NCI-H2171 (cell line): ENCODE measurements around the gene ALK.

Experiments
- DNase-seq: peaks from one replicate; lab custom pipeline; 2025; lab: John Stamatoyannopoulos, UW

ALK gene

GRCh38 chr2:29655391-29656086 lies 265.8 kb downstream of the ALK start:
- peak; percentile 21 for DNase-seq

DNA sequence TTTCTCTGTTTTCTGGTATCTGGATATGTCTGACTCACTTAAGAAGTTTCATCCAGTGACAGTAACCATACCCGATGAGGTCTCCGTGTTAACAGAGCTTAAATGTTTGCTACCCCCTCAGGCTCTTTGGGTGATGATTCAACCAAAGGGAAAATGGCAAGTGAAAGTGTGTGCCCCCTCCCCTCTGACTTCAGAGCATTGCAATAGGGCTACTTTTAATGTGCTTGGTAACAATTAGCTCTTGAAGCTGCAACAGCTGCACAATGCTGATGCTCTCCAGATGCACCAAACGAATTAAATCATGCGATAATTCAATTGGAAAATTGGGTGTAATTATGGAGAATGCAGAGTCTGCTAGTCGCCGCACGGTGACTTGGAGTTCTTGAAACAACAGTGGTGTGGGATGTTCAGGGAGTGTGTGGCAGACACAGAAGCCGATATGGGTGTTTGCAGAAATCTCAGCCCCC lies 270.7 kb downstream of the ALK start:
- DNase-seq = peak; percentile 9

GRCh38 chr2:29644949-29645348 lies 276.4 kb downstream of the ALK start:
- no peak for DNase-seq

- DNase-seq = no peak
Observed at GRCh38 chr2:29643196-29643595, 278.2 kb downstream of the ALK start.

DNA sequence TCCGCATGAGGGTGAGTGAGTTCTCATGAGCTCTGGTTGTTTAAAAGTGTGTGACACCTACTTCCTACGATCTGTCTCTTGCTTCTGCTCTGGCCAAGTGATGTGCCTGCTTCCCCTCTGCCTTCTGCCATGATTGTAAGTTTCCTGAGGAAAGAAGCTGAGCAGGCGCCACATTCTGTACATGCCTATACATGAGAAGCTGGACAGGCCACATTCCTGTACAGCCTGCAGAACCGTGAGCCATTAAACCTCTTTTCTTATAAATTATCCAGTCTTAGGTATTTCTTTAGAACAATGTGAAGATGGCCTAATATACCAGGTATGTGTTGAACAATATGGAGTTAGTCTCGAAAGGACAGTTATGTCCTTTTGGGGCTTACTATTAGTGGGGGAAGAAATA lies 281.0 kb downstream of the ALK start:
- DNase-seq = no peak

GRCh38 chr2:29638641-29639040 lies 282.7 kb downstream of the ALK start:
- no peak for DNase-seq

- no peak for DNase-seq
Observed at GRCh38 chr2:29634916-29635315, 286.5 kb downstream of the ALK start.

GRCh38 chr2:29632018-29632417 lies 289.4 kb downstream of the ALK start:
- no peak for DNase-seq

GRCh38 chr2:29629495-29629894 lies 291.9 kb downstream of the ALK start:
- DNase-seq = no peak

GRCh38 chr2:29628862-29629261 lies 292.5 kb downstream of the ALK start:
- no peak for DNase-seq

DNA sequence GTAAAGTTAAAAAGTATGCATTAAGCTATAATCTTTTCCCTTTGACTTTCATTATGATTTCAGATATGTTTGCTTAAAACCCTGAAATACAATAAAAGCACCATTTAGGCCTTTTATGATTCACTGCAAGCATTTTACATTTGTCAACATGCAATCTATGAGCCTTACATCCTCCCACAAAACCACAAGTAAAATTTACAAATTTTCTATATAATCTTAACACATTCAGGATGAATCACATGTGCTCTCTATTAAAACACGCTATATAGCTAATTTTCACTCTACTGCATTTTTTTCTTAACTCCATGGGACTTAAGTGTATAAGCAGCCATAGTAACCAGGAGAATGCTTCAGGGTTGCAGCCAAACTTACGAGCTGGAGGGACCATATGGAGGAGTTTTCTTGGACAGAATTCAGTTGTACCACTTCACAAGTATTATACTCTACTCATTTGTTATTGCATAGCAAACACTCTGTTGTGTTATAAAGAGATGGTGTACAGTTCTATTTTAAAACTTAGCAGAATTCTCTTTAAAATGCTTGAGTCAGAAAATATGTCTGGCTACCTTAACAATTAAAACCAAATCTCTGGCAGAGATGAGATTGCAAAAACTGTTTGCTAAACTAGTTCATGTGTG lies 293.2 kb downstream of the ALK start:
- DNase-seq = no peak

DNA sequence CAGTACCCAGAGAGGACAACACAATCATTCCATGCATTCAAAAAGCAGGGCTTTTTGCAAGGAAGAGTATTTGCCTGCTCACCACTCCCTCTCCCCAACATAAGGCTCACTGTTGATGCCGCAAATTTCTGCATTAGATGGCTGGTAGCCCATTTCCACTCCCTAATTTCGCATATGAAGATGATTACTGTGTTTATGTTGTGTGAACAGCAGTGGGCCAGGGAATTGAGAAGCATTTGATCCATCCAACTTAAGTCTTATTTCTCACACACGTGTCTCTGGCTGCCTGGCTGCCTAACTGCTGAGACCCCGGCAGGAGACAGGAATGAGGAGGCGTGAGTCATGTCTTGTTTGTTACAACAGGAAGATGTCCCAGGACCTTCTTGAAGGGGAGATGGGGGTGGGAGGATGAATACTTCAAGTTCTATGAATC lies 294.1 kb downstream of the ALK start:
- DNase-seq = no peak

DNA sequence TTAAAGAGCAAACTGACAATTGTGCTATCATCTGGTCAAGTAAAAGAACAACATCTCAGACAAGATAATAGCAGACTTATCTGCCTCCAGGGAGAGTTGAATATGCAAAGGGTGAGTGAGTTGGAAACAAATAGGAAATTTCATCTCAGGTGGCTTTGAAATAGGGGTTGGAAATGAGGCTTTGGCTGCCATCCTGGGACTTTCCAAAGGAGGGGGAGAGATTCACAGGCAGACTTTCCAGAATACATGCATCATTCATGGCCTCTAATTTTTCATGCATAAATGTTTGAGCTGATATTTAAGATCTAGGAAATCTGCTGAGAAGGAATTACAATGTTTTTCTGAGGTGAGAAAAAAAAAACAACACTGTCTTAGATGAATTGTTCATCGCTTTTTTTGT lies 300.5 kb downstream of the ALK start:
- no peak for DNase-seq

GRCh38 chr2:29619689-29620088 lies 301.7 kb downstream of the ALK start:
- no peak for DNase-seq

DNA sequence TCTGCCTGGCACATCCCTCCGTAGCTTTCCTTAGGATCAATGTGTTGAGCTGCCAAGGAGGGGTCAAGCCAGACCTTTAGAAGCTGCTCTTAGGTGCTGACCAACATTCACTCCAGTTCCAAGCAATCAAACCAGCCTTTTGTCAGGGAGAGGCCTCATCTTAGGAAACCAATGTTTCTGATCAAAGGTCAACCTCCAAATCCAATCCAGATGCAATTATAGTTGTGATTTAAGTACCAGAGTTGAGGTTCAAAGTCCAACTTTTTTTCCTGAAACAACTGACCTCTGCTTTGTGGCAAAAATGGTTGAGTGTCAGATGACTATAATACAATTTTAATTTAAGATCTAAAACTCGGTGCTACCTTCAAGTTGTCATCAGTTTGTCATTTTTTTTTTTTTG lies 303.4 kb downstream of the ALK start:
- DNase-seq = no peak

- no peak for DNase-seq
Observed at GRCh38 chr2:29617351-29617750, 304.0 kb downstream of the ALK start.

DNA sequence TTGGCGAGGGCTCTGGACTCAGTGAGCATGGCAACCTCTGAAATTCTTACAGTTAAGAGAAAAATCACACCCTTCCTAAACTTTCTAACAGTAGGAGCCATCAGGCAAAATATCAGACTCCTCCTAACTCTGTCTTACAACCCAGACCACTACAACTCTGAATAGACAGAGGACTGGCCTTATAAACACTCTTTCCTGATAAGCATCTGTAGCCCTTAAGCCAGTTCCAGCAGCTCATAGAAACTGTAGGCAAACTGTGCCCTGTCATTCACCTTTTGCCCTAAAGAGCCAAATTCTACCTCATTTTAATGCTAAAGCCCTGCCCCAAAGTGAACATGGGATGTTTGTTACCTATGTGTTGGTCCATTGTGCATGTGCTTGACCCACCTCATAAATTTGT lies 304.8 kb downstream of the ALK start:
- no peak for DNase-seq

GRCh38 chr2:29615841-29616240 lies 305.5 kb downstream of the ALK start:
- DNase-seq = no peak

GRCh38 chr2:29615183-29615582 lies 306.2 kb downstream of the ALK start:
- DNase-seq = no peak

- DNase-seq = no peak
Observed at GRCh38 chr2:29614295-29614830, 307.0 kb downstream of the ALK start.

DNA sequence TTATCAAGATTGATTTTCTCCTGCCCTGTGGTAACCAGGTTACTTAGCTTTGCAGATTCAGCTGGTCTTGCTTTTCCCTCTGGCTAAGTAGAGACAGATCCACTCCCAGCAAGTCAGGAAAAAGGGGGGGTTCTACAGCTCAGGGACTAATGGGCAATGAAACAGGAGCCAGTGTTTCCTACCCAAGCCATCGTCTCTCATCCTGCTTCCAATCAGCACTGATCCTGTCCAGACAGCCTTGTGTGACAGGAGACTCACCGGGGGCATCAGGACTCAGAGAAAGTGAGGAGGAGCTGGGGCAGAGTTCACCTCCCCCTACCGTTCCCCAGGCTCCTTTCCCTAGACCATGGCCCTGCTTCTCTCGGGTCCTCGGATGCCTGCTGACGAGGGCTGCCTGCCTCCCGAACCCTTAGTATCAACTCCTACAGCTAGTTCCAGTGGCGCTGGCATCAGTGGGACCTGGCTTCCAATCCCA lies 307.6 kb downstream of the ALK start:
- DNase-seq = no peak

DNA sequence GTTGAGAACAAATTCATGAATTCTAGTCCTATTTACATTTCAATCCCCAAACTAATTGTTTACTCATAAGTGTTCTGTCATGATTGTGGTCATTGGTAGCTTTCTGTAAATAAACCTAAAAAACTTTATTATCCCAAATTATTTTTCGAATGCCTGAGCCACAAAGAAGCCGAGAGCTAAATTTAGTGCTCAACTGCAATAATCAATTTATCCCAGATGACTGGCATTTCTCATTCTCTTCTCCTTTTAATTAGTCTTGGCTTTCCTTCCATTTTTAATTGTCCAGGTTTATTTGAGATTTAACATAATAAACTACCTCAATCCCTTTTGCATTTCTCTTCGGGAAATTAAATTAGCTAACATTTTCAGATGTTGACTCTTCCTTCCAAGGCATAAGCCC lies 308.3 kb downstream of the ALK start:
- DNase-seq = no peak

GRCh38 chr2:29612568-29612967 lies 308.8 kb downstream of the ALK start:
- DNase-seq = no peak
